IgD-negative memory B cell (primary cell): ENCODE results near the gene NHSL1. TPM values are rescaled to one million over a fixed set of nuclear protein-coding genes. Genes with fewer than 3 reads are reported as not detected.
A peak's percentile ranks its signal among the peaks of the same experiment; 100 is the strongest.
"Not testable (repeated sequence)": the region's sequence is repeated elsewhere in the genome, so short reads cannot be mapped to it uniquely, and the experiment has no call there.

Source experiments
- H3K27ac Mint-ChIP-seq, 3 donors: one replicate each; pipeline ENCODE4 v1.8.0; 2020 to 2022; ENCODE audit warnings: mild to moderate bottlenecking in 3 of 3, mixed read lengths in 3 of 3, moderate library complexity in 1 of 3
- H3K27me3 Mint-ChIP-seq: one replicate; pipeline ENCODE4 v1.8.0; 2021; ENCODE audit warnings: mixed read lengths
- H3K36me3 Mint-ChIP-seq: one replicate; pipeline ENCODE4 v1.8.0; 2020; ENCODE audit warnings: mild to moderate bottlenecking, mixed read lengths
- H3K4me1 Mint-ChIP-seq, 3 donors: one replicate each; pipeline ENCODE4 v1.8.0; 2020 to 2022; ENCODE audit warnings: mixed read lengths in 3 of 3, mild to moderate bottlenecking in 1 of 3
- H3K4me3 Mint-ChIP-seq, 4 donors: one replicate each; pipeline ENCODE4 v1.8.0; 2020 to 2022; ENCODE audit warnings: mild to moderate bottlenecking in 4 of 4, mixed read lengths in 4 of 4, moderate library complexity in 3 of 4
- H3K9me3 Mint-ChIP-seq, 3 donors: one replicate each; pipeline ENCODE4 v1.8.0; 2020 to 2021; ENCODE audit warnings: mixed read lengths in 3 of 3, mild to moderate bottlenecking in 1 of 3
- polyA plus RNA-seq: library from polyadenylated mRNA; unstranded; fragments of 300-500 nt; fragmentation: Illumina TruSeq; gene quantifications from one replicate; pipeline ENCODE4 v1.2.3, GENCODE V29; 2021

NHSL1 gene
- polyA plus RNA-seq, 1 donor from 2014 or later, result not detected

GRCh38 chr6:138439546-138439945, 59.7 kb downstream of the NHSL1 start:
- Mint-ChIP-seq H3K36me3 (peaks cover 2% of the 10 kb centered on the region), H3K27ac (no peak overlapping the region), H3K4me1 (no peaks in the 10 kb centered on the region), H3K9me3 (no peaks in the 10 kb centered on the region), H3K27me3 (peaks cover 1% of the 10 kb centered on the region), H3K4me3 (no peak overlapping the region)

- Mint-ChIP-seq H3K9me3 (no peaks in the 10 kb centered on the region), H3K27me3 (peaks cover 5% of the 10 kb centered on the region), H3K27ac (no peak overlapping the region), H3K4me3 (no peak overlapping the region), H3K36me3 (peaks cover 2% of the 10 kb centered on the region), H3K4me1 (peaks cover 0 to 3% (median 0%) of the 10 kb centered on the region in 3 donors)
Measured at GRCh38 chr6:138434925-138435324, 64.4 kb downstream of the NHSL1 start.

- Mint-ChIP-seq H3K36me3 (peaks cover 2% of the 10 kb centered on the region), H3K27ac (no peak overlapping the region), H3K9me3 (no peaks in the 10 kb centered on the region), H3K4me3 (no peak overlapping the region), H3K4me1 (peaks cover 0 to 3% (median 2%) of the 10 kb centered on the region in 3 donors), H3K27me3 (peaks cover 5% of the 10 kb centered on the region)
Measured at GRCh38 chr6:138434096-138434495, 65.2 kb downstream of the NHSL1 start.

DNA sequence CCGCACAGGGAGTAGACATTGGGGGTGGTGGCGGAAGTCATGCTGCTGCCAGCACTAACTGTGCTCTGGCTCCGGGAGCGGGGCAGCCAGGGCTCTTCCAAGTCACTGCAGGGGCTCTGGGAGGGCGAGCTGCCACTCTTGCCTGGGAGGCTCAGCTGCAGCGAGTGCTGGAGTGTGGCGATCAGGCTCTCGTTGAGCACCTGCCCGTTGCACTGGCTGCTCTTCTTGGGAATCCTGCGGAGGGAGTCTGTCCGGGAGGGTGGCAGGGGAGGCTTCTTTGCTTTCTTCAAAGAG, 67.3 kb downstream of the NHSL1 start:
- H3K4me1 Mint-ChIP-seq, result peaks cover 0 to 4% (median 3%) of the 10 kb centered on the region in 3 donors
- H3K36me3 Mint-ChIP-seq, result peaks cover 2% of the 10 kb centered on the region
- no peaks in the 10 kb centered on the region for H3K9me3 Mint-ChIP-seq
- H3K4me3 Mint-ChIP-seq, result no peak overlapping the region
- H3K27ac Mint-ChIP-seq, result no peak overlapping the region
- peaks cover 5% of the 10 kb centered on the region for H3K27me3 Mint-ChIP-seq

DNA sequence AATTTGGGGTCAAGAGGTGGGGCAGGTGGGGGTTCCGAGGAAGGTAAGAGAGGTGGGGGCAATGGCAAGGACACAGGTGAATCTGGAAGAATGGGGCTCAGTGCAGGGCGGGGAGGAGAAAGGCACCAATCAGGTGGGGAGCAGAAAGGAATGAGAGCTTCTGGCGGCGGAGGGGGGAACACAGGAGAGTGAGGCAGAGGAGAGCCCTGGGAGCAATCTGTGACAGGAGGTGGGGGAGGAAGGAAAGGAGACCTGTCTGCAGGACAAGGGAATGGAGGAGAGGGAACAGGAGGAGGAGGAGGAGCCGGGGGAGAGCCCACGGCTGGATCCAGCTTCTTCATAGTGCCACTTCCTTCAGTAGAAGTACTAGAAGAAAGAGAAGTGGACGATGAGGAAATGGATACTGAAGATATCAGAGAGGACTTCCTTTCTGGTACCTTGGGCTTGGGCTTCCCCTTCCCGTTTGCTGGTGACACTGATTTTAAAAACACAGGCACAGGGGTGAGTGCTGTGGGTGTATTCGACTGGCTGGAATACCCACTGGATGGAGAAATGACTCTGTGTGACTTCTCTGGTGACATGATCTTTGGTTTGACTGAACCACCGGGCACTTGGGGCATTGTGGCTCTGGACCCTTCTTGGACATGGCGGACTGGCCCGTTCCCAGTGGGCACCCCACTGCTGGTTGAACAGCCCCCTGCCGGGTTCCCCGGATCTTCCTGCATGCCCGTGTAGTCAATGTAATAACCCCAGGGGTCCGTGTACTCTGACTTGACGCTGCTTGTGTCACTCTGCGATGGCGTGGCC, 67.8 kb downstream of the NHSL1 start:
- no peak overlapping the region for H3K4me3 Mint-ChIP-seq
- H3K36me3 Mint-ChIP-seq, result peaks cover 2% of the 10 kb centered on the region
- no peaks in the 10 kb centered on the region for H3K9me3 Mint-ChIP-seq
- H3K4me1 Mint-ChIP-seq, result peaks cover 0 to 4% (median 3%) of the 10 kb centered on the region in 3 donors
- no peak overlapping the region for H3K27ac Mint-ChIP-seq
- H3K27me3 Mint-ChIP-seq, result peaks cover 5% of the 10 kb centered on the region

- H3K4me3 Mint-ChIP-seq, result no peak overlapping the region
- peaks cover 5% of the 10 kb centered on the region for H3K27me3 Mint-ChIP-seq
- no peaks in the 10 kb centered on the region for H3K9me3 Mint-ChIP-seq
- peaks cover 2% of the 10 kb centered on the region for H3K36me3 Mint-ChIP-seq
- H3K27ac Mint-ChIP-seq, result no peak overlapping the region
- peaks cover 0 to 4% (median 3%) of the 10 kb centered on the region in 3 donors for H3K4me1 Mint-ChIP-seq
Measured at GRCh38 chr6:138430361-138431145, 68.7 kb downstream of the NHSL1 start.

- Mint-ChIP-seq H3K27ac (peak overlapping the region in 1 of 3 donors; percentile 47), H3K9me3 (no peaks in the 10 kb centered on the region), H3K36me3 (peaks cover under 1% of the 10 kb centered on the region), H3K4me1 (peaks cover 0 to 5% (median 4%) of the 10 kb centered on the region in 3 donors), H3K27me3 (peaks cover 5% of the 10 kb centered on the region), H3K4me3 (no peak overlapping the region)
Measured at GRCh38 chr6:138429761-138430160, 69.5 kb downstream of the NHSL1 start.

GRCh38 chr6:138428944-138429598, 70.2 kb downstream of the NHSL1 start:
- Mint-ChIP-seq H3K4me1 (peaks cover 0 to 5% (median 4%) of the 10 kb centered on the region in 3 donors), H3K4me3 (no peak overlapping the region), H3K27me3 (peaks cover 6% of the 10 kb centered on the region), H3K36me3 (no peaks in the 10 kb centered on the region), H3K27ac (no peak overlapping the region), H3K9me3 (no peaks in the 10 kb centered on the region)

DNA sequence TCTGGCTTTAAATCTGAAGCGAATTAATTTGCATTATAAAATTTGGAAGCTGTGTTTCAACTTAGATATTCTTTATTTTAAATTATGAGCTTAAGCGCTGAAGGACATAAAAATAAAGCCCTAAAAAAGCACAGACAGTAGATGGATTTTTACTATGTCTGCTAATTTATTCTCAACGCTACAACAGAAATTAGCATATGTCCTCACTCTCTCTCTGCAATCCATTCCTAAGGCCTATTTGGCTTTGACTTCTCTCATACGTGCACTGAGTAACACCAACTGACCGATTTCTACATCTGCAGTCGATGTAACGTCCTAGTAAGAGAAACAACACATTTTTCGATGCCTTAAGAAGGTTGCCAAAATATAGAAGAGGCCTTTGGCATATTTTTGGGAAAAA, 71.6 kb downstream of the NHSL1 start:
- H3K27me3 Mint-ChIP-seq, result peaks cover 8% of the 10 kb centered on the region
- H3K36me3 Mint-ChIP-seq, result no peaks in the 10 kb centered on the region
- no peak overlapping the region for H3K27ac Mint-ChIP-seq
- no peak overlapping the region for H3K4me3 Mint-ChIP-seq
- no peaks in the 10 kb centered on the region for H3K9me3 Mint-ChIP-seq
- H3K4me1 Mint-ChIP-seq, result peaks cover 0 to 5% (median 4%) of the 10 kb centered on the region in 3 donors

DNA sequence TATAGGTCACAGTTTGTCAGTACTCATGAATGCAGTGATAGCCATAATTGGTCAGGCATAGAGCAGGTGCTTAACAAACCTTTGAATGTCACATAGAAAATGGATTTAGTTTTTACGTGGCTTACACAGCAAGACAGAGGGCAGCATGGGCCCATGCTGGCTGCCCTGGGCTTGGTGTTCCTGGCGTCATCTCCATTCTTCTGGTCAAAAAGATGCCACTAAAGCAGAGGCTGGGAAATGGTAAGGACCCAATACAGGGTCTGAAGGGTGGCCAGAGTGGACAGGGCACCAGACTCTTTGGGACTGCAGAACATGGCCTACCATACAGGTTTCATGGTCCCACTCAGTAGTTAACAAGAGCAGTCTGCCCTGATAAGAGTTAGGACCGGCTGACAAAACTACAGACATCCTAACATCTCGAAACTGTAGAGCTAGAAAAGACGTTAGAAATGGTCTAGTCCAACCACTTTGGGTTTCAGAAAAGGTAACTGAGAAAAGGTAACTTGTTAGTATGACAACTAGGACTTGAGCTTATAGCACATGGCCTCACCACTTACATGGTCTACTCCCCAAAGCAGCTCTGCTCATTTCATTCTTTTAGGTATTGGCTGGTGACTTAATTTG, 72.7 kb downstream of the NHSL1 start:
- no peaks in the 10 kb centered on the region for H3K36me3 Mint-ChIP-seq
- peaks cover 5% of the 10 kb centered on the region for H3K27me3 Mint-ChIP-seq

DNA sequence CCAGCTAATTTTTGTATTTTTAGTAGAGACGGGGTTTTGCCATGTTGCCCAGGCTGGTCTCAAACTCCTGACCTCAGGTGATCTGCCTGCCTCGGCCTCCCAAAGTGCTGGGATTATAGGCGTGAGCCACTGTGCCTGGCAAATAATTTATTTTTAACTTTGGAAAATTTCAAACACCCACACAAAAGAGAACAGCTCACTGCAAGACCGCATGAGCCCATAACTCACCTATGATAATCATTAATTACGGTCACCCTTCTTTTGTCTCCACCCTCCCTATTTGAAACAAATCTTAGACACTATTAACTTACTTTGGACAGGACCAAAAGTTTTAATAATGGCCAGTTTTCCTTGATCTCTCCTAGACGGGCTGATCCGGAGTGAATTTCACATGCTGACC, 74.0 kb downstream of the NHSL1 start:
- H3K4me1 Mint-ChIP-seq, H3K4me3 Mint-ChIP-seq, H3K27me3 Mint-ChIP-seq, H3K9me3 Mint-ChIP-seq, H3K36me3 Mint-ChIP-seq, H3K27ac Mint-ChIP-seq: not testable (repeated sequence)

More for the DNA sequence above, 72.7 kb downstream of the NHSL1 start:
- Mint-ChIP-seq H3K4me1 (peaks cover 0 to 4% (median 4%) of the 10 kb centered on the region in 3 donors), H3K4me3 (no peak overlapping the region), H3K9me3 (no peaks in the 10 kb centered on the region), H3K27ac (no peak overlapping the region)

DNA sequence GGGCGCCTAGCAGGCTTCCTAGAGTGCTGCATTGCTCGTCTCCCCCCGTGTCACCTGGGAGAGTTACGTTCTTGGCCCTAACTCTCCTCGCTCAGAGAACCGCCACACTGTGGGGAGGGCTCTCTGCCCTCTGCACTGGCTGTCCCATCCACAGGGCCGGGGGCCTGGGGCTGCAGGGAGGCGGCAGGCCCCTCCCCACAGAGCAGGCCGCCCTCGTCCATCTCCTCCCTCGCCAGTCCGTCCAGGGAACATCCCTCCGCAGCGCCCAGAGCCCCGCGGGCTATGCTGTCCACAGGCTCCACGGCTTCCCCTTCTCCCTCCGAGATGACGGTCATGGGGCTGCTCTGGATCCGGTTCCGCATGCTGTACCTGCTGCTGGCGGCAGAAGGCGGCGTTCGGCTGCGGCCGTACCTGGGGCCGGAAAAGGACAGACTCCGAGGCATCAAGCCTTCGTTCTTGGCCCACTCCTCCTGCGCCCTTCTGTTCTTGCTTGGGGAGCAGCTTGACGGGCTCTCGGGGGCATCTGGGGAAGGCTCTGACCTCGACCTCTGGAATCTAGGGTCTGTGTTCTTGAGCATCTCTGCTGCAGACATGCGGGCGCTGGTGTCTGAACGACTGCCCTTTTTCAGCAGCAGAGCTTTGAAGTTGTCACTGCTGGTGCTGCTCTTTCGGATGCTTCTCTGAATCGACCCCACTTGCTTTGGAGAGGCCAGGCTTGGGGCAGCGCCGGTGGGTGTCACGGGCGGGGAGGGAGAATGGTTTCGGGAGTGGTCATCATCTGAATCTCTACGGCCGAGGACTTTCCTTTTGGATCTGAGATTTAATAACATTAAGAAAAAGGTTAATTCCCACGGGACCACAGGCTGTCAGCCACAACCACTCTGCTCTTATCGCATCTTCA, 75.0 kb downstream of the NHSL1 start:
- H3K4me1 Mint-ChIP-seq, result peaks cover 0 to 3% (median 2%) of the 10 kb centered on the region in 3 donors
- peaks cover 3% of the 10 kb centered on the region for H3K27me3 Mint-ChIP-seq
- no peak overlapping the region for H3K4me3 Mint-ChIP-seq
- no peaks in the 10 kb centered on the region for H3K9me3 Mint-ChIP-seq
- H3K36me3 Mint-ChIP-seq, result peaks cover 3% of the 10 kb centered on the region
- H3K27ac Mint-ChIP-seq, result peak overlapping the region in 1 of 3 donors; percentile 65

DNA sequence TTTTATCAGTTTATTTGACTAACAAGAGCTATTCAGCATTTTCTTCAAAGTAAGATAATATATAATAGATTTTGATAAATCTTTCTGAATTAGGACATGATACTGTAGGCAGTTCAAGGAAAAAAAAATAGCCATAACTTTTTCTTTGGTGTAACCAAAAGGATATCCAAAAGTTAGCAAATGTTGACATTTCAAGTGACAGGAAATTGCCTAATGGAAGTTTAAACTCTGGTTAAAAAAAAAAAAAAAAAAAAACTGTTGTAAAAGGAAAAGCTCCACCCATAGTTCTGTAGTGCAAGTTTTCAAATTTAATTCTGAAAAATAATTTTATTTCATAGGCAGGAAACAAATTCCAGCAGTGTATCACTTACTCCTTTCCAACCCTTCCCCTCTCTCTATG, 76.4 kb downstream of the NHSL1 start:
- Mint-ChIP-seq H3K9me3 (no peaks in the 10 kb centered on the region), H3K27me3 (peaks cover 3% of the 10 kb centered on the region), H3K36me3 (peaks cover 9% of the 10 kb centered on the region), H3K27ac (no peak overlapping the region), H3K4me1 (peaks cover 0 to 2% (median 0%) of the 10 kb centered on the region in 3 donors), H3K4me3 (no peak overlapping the region)

DNA sequence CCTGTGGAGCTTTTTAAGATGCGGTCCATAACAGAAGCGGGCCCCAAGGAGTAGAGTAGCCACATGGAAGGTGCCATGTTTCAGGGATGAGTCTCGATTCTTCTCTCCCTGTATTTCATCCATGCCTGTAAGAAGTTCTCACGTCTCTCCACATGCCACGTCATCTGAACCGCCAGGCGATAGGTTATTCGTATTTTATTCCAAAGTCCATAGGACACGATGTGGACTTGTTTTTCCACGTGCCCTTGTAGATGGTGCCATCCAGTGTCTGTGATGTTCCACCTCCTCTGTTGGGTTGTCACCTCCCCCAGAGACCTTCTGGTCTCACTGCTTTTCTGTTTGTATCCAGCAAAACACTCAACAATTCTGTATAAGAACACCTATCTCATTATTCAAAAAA, 77.7 kb downstream of the NHSL1 start:
- H3K9me3 Mint-ChIP-seq, result no peaks in the 10 kb centered on the region
- H3K36me3 Mint-ChIP-seq, result peaks cover 12% of the 10 kb centered on the region
- peaks cover 0 to 2% (median 0%) of the 10 kb centered on the region in 3 donors for H3K4me1 Mint-ChIP-seq
- H3K4me3 Mint-ChIP-seq, result no peak overlapping the region
- peaks cover 3% of the 10 kb centered on the region for H3K27me3 Mint-ChIP-seq
- no peak overlapping the region for H3K27ac Mint-ChIP-seq
